ELR (cell line): ENCODE results near the gene QPRT.
"Not testable (repeated sequence)": the region's sequence is repeated elsewhere in the genome, so short reads cannot be mapped to it uniquely, and the experiment has no call there.

Experiments used
- DNase-seq: peaks from one replicate; pipeline ENCODE4 v3.0.0-alpha.2; 2015; ENCODE audit warnings: low read depth

QPRT gene

GRCh38 chr16:29663016-29663806 is 15.8 kb upstream of the QPRT start, which contains the start of gene SPN:
Gene SPN, plus strand, starts transcription at chr16:29663247. Its CDS starts 482 bp downstream, at chr16:29663729.
- no peak for DNase-seq

- DNase-seq: no peak
Observed at GRCh38 chr16:29663807-29664090, 15.2 kb upstream of the QPRT start.

- no peak for DNase-seq
Observed at GRCh38 chr16:29664091-29664921, 14.7 kb upstream of the QPRT start.

GRCh38 chr16:29665294-29666077 is 13.5 kb upstream of the QPRT start:
- no peak for DNase-seq

GRCh38 chr16:29667322-29667610 is 11.7 kb upstream of the QPRT start:
- not testable (repeated sequence) for DNase-seq

- DNase-seq: no peak
Observed at GRCh38 chr16:29667755-29668154, 11.2 kb upstream of the QPRT start.

GRCh38 chr16:29668267-29668666 is 10.7 kb upstream of the QPRT start:
- no peak for DNase-seq

- DNase-seq: no peak
Observed at GRCh38 chr16:29673501-29673900, 5.5 kb upstream of the QPRT start.

- DNase-seq: no peak
Observed at GRCh38 chr16:29674188-29674587, 4.8 kb upstream of the QPRT start.

GRCh38 chr16:29675811-29676643 is 3.0 kb upstream of the QPRT start:
- DNase-seq: peak; percentile 39

GRCh38 chr16:29676989-29677785 is 1.8 kb upstream of the QPRT start:
- DNase-seq: no peak

- no peak for DNase-seq
Observed at GRCh38 chr16:29680180-29680598, 1.2 kb downstream of the QPRT start.

- no peak for DNase-seq
Observed at GRCh38 chr16:29683543-29684090, 4.6 kb downstream of the QPRT start.

- no peak for DNase-seq
Observed at GRCh38 chr16:29684679-29685078, 5.7 kb downstream of the QPRT start.

- no peak for DNase-seq
Observed at GRCh38 chr16:29686740-29687332, 7.9 kb downstream of the QPRT start.

- no peak for DNase-seq
Observed at GRCh38 chr16:29687755-29688154, 8.8 kb downstream of the QPRT start.

GRCh38 chr16:29688172-29688571 is 9.2 kb downstream of the QPRT start:
- DNase-seq: no peak

GRCh38 chr16:29689490-29690351 is 10.7 kb downstream of the QPRT start:
- not testable (repeated sequence) for DNase-seq

GRCh38 chr16:29692606-29693005 is 13.6 kb downstream of the QPRT start:
- not testable (repeated sequence) for DNase-seq
